Right lobe of liver (tissue), 4 donors: ENCODE data around the gene CSNK2A3.

Experiments
- POLR2A ChIP-seq: fragments of 450-650 bp; IDR thresholded peaks from one replicate; pipeline ENCODE4 v1.6.1; 2017; ENCODE audit warnings: antibody characterized with exemption, mild to moderate bottlenecking
- TF ChIP-seq, protein P1 (sequence below), 4 donors: fragments of 200-600 bp in 3 of 4; fragments of 450-650 bp in 1 of 4; IDR thresholded peaks; one replicate each; pipeline versions ENCODE4 v1.5.1 to v1.8.0; 2016 to 2022; ENCODE audit warnings: antibody characterized with exemption in 4 of 4, mild to moderate bottlenecking in 2 of 4
- donor health status: DM: no; HTN: no; CAD: no.
- donor health status: DM: no; HTN: no; CAD: no.
- donor health status: DM: no; HTN: yes; CAD: no.

DNA sequence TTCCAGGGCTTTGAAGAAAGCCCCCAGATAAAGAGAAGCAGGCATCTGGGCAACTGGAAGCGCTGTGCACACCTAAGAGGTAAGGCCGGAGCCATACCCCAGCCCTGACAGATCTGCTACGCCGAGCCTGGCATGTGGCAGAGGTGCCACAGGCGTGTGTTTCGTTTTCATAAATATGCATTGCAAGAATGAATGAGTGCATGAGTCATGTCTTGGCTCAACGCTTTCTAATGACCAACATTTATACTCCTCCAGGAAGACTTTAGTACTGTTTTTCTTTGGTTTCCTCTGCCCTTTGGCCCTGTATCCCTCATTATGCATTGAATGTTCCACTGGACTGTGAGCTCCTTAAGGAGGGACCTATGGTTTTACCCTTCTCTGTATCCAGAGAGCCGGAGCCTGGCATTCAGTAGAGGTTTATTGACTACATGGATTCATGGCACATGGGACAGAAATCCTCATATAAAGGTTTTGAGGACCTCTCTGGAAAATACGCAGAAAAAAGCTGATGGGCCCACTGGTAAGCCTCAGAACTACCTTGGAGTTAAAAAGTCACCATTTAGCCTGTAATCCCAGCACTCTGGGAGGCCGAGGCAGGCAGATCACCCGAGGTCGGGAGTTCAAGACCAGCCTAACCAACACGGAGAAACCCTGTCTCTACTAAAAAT, 38.9 kb upstream of the CSNK2A3 start:
- TF ChIP-seq, protein P1, sequence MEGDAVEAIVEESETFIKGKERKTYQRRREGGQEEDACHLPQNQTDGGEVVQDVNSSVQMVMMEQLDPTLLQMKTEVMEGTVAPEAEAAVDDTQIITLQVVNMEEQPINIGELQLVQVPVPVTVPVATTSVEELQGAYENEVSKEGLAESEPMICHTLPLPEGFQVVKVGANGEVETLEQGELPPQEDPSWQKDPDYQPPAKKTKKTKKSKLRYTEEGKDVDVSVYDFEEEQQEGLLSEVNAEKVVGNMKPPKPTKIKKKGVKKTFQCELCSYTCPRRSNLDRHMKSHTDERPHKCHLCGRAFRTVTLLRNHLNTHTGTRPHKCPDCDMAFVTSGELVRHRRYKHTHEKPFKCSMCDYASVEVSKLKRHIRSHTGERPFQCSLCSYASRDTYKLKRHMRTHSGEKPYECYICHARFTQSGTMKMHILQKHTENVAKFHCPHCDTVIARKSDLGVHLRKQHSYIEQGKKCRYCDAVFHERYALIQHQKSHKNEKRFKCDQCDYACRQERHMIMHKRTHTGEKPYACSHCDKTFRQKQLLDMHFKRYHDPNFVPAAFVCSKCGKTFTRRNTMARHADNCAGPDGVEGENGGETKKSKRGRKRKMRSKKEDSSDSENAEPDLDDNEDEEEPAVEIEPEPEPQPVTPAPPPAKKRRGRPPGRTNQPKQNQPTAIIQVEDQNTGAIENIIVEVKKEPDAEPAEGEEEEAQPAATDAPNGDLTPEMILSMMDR (IDR thresholded peaks at IDR 0.05) = no peak
- no peak for TF ChIP-seq POLR2A
